DOHH2 (cell line): ENCODE data around the gene ANGEL2.

Experiments
- H3F3A ChIP-seq: fragments of 200-600 bp; sonication (generic), shearing (Covaris generic); 2 replicates; pipeline ENCODE4 v1.6.0; 2016; ENCODE audit warnings: antibody characterized with exemption, mild to moderate bottlenecking; ENCODE audit not compliant: control insufficient read depth, insufficient read depth
- H3K27ac ChIP-seq: fragments of 200-600 bp; sonication (generic); 2 replicates; pipeline ENCODE4 v1.5.1; 2014; ENCODE audit warnings: low read depth, mild to moderate bottlenecking, low read length, moderate library complexity
- H3K27me3 ChIP-seq: fragments of 200-600 bp; sonication (generic); 2 replicates; pipeline ENCODE4 v1.6.1; 2014; ENCODE audit warnings: mild to moderate bottlenecking, low read length, mixed read lengths; ENCODE audit not compliant: control insufficient read depth
- H3K36me3 ChIP-seq: fragments of 200-600 bp; sonication (generic); 2 replicates; pipeline ENCODE4 v1.6.1; 2014; ENCODE audit warnings: mild to moderate bottlenecking, low read length, moderate library complexity, mixed read lengths; ENCODE audit not compliant: control insufficient read depth
- H3K4me1 ChIP-seq: fragments of 200-600 bp; sonication (generic); 2 replicates; pipeline ENCODE4 v1.6.1; 2014; ENCODE audit warnings: mild to moderate bottlenecking, low read length, mixed read lengths; ENCODE audit not compliant: control insufficient read depth
- H3K4me2 ChIP-seq: fragments of 200-600 bp; sonication (generic); 2 replicates; pipeline ENCODE4 v1.6.0; 2014; ENCODE audit warnings: mild to moderate bottlenecking, low read length, moderate library complexity
- H3K4me3 ChIP-seq: fragments of 200-600 bp; sonication (generic); 2 replicates; pipeline ENCODE4 v1.5.1; 2014; ENCODE audit warnings: mild to moderate bottlenecking, low read length, mixed read lengths
- H3K79me2 ChIP-seq: fragments of 200-600 bp; sonication (generic); 2 replicates; pipeline ENCODE4 v1.6.1; 2014; ENCODE audit warnings: mild to moderate bottlenecking, low read length, mixed read lengths; ENCODE audit not compliant: control insufficient read depth
- H3K9me2 ChIP-seq: fragments of 200-600 bp; sonication (generic); replicated peaks from 2 replicates; pipeline ENCODE4 v1.6.1; 2014; ENCODE audit warnings: mild to moderate bottlenecking, low read length, mixed read lengths; ENCODE audit not compliant: control insufficient read depth
- H3K9me3 ChIP-seq: fragments of 200-600 bp; sonication (generic); 2 replicates; pipeline ENCODE4 v1.6.1; 2014; ENCODE audit warnings: antibody characterized with exemption, low read length, mixed read lengths; ENCODE audit not compliant: control insufficient read depth, insufficient read depth
- H4K20me1 ChIP-seq: fragments of 200-600 bp; sonication (generic); 2 replicates; pipeline ENCODE4 v1.6.0; 2014; ENCODE audit warnings: low read depth, mild to moderate bottlenecking, antibody characterized with exemption, low read length, moderate library complexity; ENCODE audit not compliant: control insufficient read depth, insufficient read depth
- CTCF ChIP-seq: fragments of 200-600 bp; sonication (generic); IDR thresholded peaks from one replicate; pipeline ENCODE4 v1.5.1; 2014; ENCODE audit warnings: antibody characterized with exemption, mild to moderate bottlenecking, low read depth, low read length; ENCODE audit not compliant: poor library complexity, severe bottlenecking
- EZH2phosphoT487 ChIP-seq: fragments of 200-600 bp; sonication (generic); IDR thresholded peaks from 2 replicates; pipeline ENCODE4 v1.6.1; 2017; ENCODE audit warnings: borderline replicate concordance, mild to moderate bottlenecking, antibody characterized with exemption, low read length, moderate library complexity, mixed read lengths

ANGEL2 gene

GRCh38 chr1:212955961-212956620, 59.6 kb downstream of the ANGEL2 start:
- H3K4me3 ChIP-seq: no peak overlapping the region
- no peaks in the 10 kb centered on the region for H4K20me1 ChIP-seq
- H3K79me2 ChIP-seq: no peaks in the 10 kb centered on the region
- H3K9me2 ChIP-seq: no peaks in the 10 kb centered on the region
- no peak overlapping the region for H3K4me2 ChIP-seq
- H3K9me3 ChIP-seq: no peaks in the 10 kb centered on the region
- no peak overlapping the region for H3K27ac ChIP-seq
- H3K27me3 ChIP-seq: peaks cover 4% of the 10 kb centered on the region
- TF ChIP-seq EZH2phosphoT487 (no peak), CTCF (no peak)
- peaks cover 33% of the 10 kb centered on the region for H3K4me1 ChIP-seq
- peaks cover 6% of the 10 kb centered on the region; the same call in 1 of the 2 replicates for H3K36me3 ChIP-seq
- no peaks in the 10 kb centered on the region for H3F3A ChIP-seq

- Histone ChIP-seq H3F3A (no peaks in the 10 kb centered on the region), H3K4me3 (no peak overlapping the region), H3K36me3 (peaks cover 6% of the 10 kb centered on the region; the same call in 1 of the 2 replicates), H3K9me3 (no peaks in the 10 kb centered on the region), H3K4me2 (no peak overlapping the region), H3K79me2 (no peaks in the 10 kb centered on the region), H4K20me1 (no peaks in the 10 kb centered on the region), H3K27me3 (peaks cover 7% of the 10 kb centered on the region), H3K27ac (no peak overlapping the region), H3K9me2 (no peaks in the 10 kb centered on the region), H3K4me1 (peaks cover 41% of the 10 kb centered on the region)
- no peak for TF ChIP-seq CTCF
- no peak for TF ChIP-seq EZH2phosphoT487
Observed at GRCh38 chr1:212955098-212955497, 60.6 kb downstream of the ANGEL2 start.

- H3K4me1 ChIP-seq: peaks cover 46% of the 10 kb centered on the region
- H3K9me2 ChIP-seq: no peaks in the 10 kb centered on the region
- peaks cover 6% of the 10 kb centered on the region; the same call in 1 of the 2 replicates for H3K36me3 ChIP-seq
- H3K27ac ChIP-seq: no peak overlapping the region
- H3K4me3 ChIP-seq: no peak overlapping the region
- H3F3A ChIP-seq: no peaks in the 10 kb centered on the region
- peaks cover 7% of the 10 kb centered on the region for H3K27me3 ChIP-seq
- no peak overlapping the region for H3K4me2 ChIP-seq
- no peaks in the 10 kb centered on the region for H3K9me3 ChIP-seq
- H4K20me1 ChIP-seq: no peaks in the 10 kb centered on the region
- no peaks in the 10 kb centered on the region for H3K79me2 ChIP-seq
- TF ChIP-seq EZH2phosphoT487: no peak
- no peak for TF ChIP-seq CTCF
Observed at GRCh38 chr1:212954514-212954913, 61.2 kb downstream of the ANGEL2 start.
